ENCODE measurements around the gene THOC2.
"Not testable (repeated sequence)": the region's sequence is repeated elsewhere in the genome, so short reads cannot be mapped to it uniquely, and the experiment has no call there.

The THOC2 gene

DNA sequence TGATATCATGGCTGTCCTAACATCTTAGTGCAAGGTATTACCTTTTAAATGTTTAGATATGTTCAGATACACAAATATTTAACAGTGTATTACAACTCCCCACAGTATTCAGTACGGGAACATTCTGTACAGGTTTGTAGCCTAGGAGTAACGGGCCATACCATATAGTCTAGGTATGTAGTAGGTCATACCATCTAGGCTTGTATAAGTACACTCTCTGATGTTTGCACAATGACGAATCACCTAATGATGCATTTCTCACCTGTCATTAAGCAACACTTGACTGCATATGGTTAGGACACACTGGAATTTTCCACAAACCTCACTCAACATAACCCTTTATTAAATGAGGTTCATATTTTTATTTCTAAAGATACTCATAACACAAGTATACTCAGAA, 67.7 kb downstream of the THOC2 start:
- DNase-seq, result no peak

DNA sequence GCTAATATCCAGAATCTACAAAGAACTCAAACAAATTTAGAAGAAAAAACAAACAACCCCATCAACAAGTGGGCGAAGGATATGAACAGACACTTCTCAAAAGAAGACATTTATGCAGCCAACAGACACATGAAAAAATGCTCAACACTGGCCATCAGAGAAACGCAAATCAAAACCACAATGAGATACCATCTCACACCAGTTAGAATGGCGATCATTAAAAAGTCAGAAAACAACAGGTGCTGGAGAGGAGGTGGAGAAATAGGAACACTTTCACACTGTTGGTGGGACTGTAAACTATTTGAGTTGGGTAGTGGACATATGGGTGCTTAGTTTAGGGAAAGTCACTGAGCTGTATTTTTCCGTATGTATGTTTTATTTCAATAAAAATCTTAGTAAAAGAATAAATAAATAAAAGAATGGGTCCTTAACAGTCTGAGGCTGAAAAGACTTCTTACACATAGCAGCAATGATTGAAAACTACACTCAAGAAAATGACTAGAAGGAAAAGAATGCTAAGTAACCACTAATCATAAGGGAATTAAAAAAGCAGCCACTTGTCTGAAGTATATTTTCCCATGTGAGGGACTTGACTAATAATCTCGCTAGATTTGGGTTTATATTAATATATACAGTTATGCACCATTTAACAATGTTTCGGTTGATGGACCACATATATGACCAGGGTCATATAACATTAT, 68.2 kb downstream of the THOC2 start:
- DNase-seq, result not testable (repeated sequence)

DNA sequence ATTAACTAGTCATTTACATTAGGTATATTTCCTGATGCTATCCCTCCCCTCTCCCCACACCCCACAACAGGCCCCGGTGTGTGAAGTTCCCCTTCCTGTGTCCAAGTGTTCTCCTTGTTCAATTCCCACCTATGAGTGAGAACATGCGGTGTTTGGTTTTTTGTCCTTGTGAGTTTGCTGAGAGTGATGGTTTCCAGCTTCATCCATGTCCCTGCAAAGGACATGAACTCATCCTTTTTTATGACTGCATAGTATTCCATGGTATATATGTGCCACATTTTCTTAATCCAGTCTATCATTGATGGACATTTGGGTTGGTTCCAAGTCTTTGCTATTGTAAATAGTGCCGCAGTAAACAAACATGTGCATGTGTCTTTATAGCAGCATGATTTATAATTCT, 69.1 kb downstream of the THOC2 start:
- DNase-seq, result not testable (repeated sequence)

DNA sequence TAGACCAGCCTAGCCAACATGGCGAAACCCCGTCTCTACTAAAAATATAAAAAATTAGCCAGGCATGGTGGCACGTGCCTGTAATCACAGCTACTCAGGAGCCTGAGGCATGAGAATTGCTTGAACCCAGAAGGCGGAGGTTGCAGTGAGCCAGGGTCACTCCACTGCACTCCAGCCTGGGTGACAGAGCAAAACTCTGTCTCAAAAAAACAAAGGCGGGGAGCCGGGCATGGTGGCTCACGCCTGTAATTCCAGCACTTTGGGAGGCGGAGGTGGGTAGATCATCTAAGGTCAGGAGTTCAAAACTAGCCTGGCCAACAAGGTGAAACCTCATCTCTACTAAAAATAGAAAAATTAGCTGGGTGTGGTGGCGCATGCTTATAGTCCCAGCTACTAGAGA, 76.3 kb downstream of the THOC2 start:
- not testable (repeated sequence) for DNase-seq

DNA sequence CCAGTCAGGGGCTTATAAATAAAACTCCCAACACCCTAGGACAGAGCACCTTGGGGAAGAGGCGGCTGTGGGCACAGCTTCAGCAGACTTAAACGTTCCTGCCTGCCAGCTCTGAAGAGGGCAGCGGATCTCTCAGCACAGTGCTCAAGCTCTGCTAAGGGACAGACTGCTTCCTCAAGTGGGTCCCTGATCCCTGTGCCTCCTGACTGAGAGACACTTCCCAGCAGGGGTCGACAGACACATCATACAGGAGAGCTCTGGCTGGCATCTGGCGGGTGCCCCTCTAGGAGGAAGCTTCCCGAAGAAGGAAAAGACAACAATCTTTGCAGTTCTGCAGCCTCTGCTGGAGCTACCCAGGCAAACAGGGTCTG, 84.1 kb downstream of the THOC2 start:
- not testable (repeated sequence) for DNase-seq

DNA sequence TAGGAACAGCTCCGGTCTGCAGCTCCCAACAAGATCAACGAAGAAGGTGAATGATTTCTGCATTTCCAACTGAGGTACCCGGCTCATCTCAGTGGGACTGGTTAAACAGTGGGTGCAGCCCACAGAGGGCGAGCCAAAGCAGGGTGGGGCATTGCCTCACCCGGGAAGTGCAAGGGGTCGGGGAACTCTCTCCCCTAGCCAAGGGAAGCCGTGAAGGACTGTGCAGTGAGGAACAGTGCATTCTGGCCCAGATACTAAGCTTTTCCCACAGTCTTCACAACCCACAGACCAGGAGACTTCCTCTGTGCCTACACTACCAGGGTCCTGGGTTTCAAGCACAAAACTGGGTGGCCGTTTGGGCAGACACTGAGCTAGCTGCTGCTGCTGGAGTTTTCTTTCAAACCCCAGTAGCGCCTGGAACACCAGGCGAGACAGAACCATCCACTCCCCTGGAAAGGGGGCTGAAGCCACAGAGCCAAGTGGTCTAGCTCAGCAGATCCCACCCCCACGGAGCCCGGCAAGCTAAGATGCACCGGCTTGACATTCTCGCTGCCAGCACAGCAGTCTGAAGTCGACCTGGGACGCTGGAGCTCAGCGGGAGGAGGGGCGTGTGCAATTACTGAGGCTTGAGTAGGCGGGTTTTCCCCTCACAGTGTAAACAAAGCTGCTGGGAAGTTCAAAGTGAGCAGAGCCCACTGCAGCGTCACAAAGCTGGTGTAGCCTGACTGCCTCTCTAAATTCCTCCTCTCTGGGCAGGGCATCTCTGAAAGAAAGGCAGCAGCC, 84.6 kb downstream of the THOC2 start:
- DNase-seq, result peak; percentile 1

DNA sequence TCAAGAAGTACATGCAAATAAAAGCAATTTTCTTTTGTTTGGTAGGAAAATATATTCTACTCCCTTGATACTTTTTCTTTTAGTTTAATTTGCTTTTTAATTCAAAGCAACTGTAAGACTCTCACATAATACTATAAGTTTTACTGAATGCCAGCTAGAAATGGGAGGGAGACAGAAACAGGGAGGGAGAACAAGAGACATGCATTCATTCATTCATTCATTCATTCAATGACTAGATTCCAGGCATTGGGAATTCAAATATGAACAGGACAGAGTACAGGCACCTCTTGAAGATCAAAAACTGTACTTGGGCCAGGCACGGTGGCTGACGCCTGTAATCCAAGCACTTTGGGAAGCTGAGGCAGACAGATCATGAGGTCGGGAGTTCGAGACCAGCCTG, 85.6 kb downstream of the THOC2 start:
- no peak for DNase-seq

DNA sequence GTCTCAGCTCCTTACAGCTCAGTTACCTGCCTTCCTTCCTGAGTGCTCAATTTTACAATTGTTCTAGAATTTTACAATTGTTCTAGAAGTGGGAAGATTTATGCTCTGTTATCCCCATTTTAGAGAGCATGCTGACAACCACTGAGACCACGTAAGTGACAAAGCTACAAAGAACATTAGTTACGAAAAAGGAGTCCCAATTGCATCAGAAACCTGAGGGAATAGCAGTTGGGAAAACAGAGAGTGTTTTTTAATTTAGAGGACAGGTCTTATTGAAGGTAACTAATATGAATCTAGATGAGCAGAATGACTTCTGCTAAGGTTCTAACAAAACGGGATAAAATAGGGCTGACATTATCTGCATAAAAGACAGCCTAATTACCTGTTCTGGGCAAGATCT, 103.3 kb downstream of the THOC2 start:
- DNase-seq, result no peak

DNA sequence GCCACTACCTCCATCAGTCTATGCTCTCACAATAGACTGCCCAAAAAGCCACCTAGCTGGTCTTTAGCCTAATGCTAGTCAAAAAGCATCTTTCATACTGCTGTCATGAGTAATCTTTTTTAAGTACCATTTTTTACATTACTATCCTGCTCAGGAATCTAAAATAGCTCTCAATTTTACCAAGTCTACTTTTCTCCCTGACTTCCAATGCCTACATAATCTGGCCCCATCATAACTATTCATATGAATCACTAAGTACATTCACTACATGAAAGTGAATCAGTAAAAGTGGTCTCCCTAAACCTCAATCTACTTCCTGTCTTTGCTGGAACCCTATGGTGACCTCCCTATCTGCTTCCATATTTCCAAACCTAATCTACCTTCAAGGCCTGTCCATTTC, 105.9 kb downstream of the THOC2 start:
- DNase-seq, result no peak

DNA sequence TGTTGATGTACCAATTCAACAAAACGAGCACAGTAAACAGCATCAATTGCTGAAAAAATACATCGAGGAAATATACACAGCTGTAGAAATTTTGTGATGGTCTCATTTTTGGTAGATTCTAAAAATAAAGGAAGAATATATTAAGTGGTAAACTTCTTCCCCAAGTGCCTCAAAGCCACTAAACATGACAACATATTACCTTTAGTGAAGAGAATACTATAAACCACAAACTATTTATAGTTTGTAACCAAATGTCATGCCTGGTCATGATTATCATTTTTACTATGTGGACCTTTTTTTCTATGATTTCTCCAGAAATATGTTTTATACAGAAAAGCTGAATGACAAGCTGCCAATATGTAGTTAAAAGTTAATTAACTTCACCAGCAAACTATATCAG, 106.9 kb downstream of the THOC2 start:
- DNase-seq, result no peak

DNA sequence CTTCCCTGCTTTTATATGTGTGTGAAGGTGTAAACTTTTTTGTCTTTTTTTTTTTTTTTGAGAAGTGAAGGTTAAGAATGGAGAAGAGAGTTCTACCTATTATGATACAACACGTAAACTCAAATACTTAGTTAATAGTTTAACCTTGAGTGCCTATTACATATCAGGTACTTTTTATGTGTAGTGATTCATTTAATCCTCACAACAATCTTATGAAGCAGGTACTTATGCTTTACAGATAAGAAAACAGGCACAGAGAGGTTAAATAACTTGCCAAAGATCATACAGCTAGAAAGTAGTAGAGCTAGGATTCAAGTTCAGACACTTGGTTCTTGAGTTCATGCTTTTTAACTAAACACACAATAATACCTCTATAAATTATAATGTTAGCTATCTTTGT, 107.4 kb downstream of the THOC2 start:
- no peak for DNase-seq

DNA sequence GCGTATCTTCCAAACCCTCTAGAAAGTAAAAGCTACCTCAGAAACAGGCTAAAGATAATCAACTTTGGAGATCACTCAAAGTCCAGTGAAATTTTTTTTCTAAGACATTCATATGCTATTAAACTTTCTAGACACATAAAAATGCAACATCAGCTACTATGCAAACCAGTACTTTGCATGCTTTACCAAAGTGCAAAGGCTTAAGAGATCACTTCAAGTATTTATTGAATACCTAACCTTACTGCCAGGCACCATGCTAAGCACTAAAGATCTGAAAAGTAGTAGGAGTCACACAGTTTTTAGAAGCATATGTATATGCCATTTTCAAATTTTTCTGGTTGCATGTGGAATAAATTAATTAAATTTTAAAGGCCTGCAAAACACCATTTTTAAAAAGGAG, 115.8 kb downstream of the THOC2 start:
- DNase-seq, result no peak

DNA sequence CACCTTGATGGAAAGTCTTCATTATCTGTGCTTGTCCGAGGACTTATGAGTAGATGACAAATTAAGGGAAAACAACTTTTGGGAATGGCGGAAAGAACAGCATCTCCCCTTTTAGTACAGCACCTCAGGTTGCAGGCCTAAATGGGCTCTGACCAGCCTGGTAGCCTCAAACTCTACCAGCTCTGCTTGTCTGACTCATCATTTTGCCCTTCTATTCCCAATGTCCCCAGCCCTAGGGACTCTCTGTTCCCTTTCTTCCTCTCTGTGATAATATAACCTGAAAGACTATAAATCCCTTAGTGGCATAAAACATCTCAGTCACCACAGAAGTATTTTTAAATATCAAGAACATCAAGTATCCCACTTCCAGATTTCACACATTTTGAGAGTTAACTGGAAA, 121.9 kb downstream of the THOC2 start:
- no peak for DNase-seq

DNA sequence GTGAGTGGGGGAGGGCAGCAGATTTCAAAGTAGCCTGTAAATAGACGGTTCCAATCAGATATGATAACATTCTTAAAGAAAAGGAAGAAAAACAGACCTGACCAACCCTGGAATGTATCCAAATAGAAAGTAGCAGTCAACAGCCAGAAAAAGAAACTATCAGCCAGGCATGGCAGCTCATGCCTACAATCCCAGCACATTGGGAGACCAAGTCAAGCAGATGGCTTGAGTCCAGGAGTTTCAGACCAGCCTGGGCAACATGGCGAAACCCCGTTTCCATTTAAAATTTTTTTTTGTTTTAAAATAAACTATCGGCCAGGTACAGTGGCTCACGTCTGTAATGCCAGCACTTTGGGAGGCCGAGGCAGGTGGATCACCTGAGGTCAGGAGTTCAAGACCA, 125.0 kb downstream of the THOC2 start:
- no peak for DNase-seq

DNA sequence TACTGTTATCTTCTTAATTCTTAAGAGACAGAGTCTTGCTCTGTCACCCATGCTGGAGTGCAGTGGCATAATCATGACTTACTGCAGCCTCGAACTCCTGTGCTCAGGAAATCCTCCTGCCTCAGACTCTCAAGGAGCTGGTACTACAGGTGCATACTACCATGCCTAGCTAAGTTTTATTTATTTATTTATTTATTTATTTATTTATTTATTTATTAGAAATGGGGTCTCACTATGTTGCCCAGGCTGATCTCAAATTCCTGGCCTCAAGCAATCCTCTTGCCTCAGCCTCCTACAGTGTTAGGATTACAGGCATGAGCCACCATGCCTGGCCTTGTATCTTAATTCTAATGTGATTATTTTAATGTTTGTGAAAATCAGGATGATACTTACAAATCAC, 125.6 kb downstream of the THOC2 start:
- no peak for DNase-seq

DNA sequence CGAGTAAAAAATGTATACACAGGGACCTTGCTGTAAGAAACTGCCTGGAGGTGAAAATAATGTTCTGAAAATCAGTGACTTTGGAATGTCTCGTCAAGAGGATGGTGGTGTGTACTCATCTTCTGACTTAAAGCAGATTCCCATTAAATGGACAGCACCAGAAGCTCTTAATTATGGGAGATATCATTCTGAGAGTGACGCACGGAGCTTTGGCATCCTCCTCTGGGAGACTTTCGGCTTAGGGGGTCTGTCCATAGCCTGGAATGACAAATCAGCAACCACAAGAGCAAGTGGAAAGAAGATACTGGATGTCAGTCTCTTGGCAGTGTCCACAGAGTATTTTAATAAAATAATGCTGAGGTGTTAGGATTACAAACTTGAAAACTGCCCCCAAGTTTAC, 129.4 kb downstream of the THOC2 start:
- DNase-seq, result no peak

DNA sequence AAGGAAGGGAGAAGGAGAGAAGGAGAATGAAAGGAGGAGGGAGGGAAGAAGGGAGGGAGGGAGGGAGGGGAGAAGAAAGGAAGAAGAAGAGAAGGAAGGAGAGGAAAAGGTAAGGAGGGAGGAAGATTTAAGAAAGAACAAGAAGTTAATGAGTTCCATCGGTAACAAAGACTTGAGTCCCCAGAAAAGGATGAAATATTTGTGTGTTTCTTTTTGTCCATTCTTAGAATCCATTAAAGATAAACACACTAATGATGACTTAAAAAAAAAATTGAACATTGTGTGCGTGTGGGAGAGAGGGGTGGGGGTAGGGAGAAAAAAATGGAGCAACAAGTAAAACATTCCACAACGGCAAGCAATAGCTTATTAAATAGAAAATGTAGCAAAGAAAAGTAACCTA, 131.4 kb downstream of the THOC2 start:
- DNase-seq, result no peak

DNA sequence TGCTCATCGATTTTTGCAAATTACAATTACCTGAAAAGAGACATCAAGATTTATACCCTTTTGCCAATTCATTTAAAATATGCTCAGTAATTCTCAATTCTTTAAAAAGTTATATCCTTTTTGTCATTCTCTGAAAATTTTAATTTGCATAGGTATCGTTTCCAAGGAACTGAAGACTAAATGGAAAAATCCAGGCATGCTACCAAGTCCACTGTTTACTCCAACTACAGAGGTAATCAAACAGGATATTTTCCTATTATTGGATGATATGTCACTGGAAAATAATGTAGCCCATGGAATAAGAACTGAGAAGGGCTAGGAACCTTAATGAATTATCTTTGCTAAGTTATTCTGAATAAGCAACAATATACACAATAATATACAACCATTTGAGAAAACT, 132.7 kb downstream of the THOC2 start:
- no peak for DNase-seq

DNA sequence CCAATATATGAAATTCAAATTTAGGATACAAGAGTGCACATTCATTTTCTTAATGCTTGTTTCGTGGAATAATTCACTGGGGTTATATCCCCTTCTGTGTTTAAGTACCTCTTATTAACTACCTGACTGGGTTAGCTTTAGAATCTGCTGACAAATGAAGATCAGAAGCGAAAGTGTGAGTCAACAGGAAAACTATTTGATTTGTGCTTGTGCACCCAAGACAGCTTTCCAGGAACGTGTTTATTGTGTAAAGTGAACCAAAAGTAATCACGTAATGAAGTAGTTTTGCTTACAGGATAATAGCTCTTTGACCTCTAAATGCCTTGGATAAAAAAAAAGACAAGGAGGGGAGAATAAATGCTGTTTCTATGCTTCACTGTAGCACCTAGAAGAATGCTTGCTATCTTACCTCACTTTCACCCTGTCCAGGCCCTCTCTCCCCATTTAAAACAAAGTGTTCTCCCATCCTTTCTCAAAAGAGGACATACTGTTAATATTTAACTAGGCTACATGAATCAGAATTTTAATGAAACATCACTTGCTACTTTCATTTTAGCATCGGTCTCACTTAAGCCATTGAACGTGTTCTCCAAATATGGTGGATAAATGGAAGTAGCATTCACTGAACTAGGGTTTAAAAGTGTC, 141.9 kb downstream of the THOC2 start:
- DNase-seq, result no peak

DNA sequence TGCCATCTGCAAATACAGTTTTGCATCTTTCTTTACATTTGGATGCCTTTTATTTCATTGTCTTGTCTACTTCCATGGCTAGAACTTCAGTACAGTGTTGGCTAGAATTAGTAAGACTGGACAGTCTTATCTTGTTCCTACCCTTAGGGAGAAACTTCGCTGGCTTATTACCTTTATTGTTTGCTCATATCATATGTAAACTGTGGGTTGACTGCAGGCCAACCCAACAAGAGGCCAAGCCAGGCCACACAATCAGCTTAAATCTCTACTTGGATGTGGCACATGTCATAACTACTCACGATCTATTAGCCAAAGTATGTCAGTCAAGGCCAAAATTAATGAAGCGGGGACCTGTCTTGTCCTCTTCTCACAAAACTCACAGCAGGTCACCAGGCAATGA, 144.1 kb downstream of the THOC2 start:
- no peak for DNase-seq

DNA sequence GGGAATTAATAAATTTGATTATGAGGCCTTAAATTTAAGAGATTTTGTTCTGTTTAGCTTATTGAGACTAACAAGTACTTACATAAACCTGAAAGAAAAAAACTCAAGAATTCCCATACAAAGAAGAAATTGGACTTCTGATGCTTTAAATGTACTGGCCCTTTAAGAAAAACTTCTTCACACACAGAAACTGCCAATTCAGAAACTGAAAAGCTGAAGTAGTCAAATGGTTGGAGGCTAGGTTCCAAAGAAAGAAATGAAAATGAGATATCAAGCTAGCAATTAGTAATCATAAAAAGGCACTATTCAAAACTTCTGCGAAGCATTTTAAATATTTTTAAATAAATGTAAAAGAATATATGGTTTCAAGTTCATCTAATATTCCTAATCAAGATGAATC, 151.3 kb downstream of the THOC2 start:
- no peak for DNase-seq

DNA sequence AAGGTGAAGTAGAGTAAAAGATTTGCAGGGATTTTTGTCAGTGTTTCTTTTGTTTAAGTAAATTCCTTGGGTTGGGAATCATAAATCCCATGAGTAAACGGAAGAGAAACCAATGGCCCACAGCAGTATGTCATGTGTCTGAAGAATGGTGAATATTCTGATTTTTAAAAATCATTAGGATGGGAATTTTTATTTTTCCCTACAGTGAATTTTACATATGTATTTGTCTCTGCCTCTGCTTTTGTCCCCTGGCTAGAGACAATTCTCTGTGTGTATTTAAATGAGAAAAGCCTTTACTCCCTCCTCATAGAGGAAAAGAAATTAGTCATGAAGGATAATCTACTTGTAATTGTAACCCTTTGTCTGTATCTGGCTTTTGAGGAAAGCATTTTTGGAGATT, 152.1 kb downstream of the THOC2 start:
- DNase-seq, result no peak

DNA sequence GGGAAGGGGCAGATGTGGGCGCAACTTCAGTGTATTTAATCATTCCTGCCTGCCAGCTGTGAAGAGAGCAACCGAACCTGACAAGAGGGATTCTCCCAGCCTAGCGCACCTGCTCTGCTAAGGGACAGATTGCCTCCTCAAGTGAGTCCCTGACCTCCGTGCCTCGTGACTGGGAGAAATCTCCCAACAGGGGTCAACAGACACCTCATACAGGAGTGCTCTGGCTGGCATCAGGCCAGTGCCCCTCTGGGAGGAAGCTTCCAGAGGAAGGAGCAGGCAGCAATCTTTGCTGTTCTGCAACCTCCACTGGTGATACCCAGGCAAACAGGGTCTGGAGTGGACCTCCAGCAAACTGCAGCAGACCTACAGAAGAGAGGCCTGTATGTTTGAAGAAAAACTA, 158.8 kb downstream of the THOC2 start:
- DNase-seq, result not testable (repeated sequence)

DNA sequence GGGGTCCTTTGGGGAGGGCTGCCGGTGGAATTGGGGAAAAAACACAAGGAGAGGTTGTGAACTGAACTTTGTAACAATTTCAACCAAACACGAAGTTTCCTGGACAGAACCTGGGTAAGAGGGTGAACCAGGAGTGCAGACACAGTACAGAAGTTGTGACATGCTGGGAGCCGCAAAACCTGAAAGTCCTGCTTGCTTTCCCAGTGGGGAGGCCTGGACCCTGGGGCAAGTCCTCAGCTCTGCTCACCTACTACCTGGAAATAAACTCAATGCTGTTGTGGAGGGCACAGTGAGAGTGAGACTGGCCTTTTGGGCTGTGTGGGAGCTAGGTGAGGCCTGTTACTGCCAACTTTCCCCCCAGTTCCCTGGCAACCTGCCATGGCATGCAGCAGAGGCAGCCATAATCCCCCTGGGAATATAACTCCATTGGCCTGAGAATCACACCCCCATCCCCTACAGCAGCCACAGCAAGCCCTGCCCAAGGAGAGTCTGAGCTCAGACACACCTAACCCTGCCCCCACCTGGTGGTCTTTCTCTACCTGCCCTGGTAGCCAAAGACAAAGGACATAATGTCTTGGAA, 162.8 kb downstream of the THOC2 start:
- DNase-seq, result no peak
